Endothelial cell of umbilical vein (primary cell): ENCODE results near the gene OR10AD1. TPM values are rescaled to one million over a fixed set of nuclear protein-coding genes. Genes with fewer than 3 reads are reported as not detected.

Experiments
- BruUV-seq: library from RNA; stranded (reverse); fragments of 400-500 nt; replicated peaks from 2 replicates; lab custom pipeline; 2021; lab: Mats Ljungman, UMichigan
- CTCF ChIA-PET: fragments of 300-600, 350-600 bp; sonication (Branson Sonifier 250); formaldehyde crosslinking; loops from one replicate; lab custom pipeline; 2021; ENCODE audit warnings: antibody characterized with exemption, inconsistent platforms; lab: Charles Lee
- POLR2A ChIA-PET: fragments of 300-600, 350-600 bp; sonication (Branson Sonifier 250); formaldehyde crosslinking; loops from one replicate; lab custom pipeline; 2021; ENCODE audit warnings: antibody characterized with exemption, inconsistent platforms; lab: Charles Lee
- DNase-seq: peaks from one replicate; pipeline ENCODE4 v3.0.0-alpha.2; 2011; ENCODE audit warnings: low read depth, low spot score
- FAIRE-seq: peaks from 2 replicates; lab custom pipeline; 2011; peaks lifted over from hg19 to GRCh38; lab: Jason Lieb, UNC
- H2AFZ ChIP-seq: 2 replicates; pipeline ENCODE4 v1.6.0; 2012; ENCODE audit warnings: low read depth, low read length, control low read depth, inconsistent platforms
- H3K27ac ChIP-seq: 2 replicates; pipeline ENCODE4 v1.5.1; 2011; ENCODE audit warnings: low read depth, mild to moderate bottlenecking, control low read depth, low read length, moderate library complexity; ENCODE audit not compliant: insufficient read depth
- H3K27me3 ChIP-seq, 2 experiments: 2 replicates each; pipeline versions ENCODE4 v1.6.0 to v1.6.1; 2011; ENCODE audit warnings: low read length in 2 of 2, mixed read lengths in 1 of 2; ENCODE audit not compliant: control insufficient read depth in 2 of 2, insufficient read depth in 2 of 2
- H3K36me3 ChIP-seq, 2 experiments: 2 replicates in 1 of 2; 3 replicates in 1 of 2; pipeline ENCODE4 v1.5.1; 2011; ENCODE audit warnings: low read length in 2 of 2, mild to moderate bottlenecking in 1 of 2, moderate library complexity in 1 of 2; ENCODE audit not compliant: control insufficient read depth in 2 of 2, insufficient read depth in 2 of 2; ENCODE audit errors: extremely low read depth in 1 of 2
- H3K4me1 ChIP-seq: 3 replicates; pipeline ENCODE4 v1.5.1; 2011; ENCODE audit warnings: mild to moderate bottlenecking, low read length; ENCODE audit not compliant: control insufficient read depth, insufficient read depth; ENCODE audit errors: extremely low read depth
- H3K4me2 ChIP-seq: 2 replicates; pipeline ENCODE4 v1.6.1; 2011; ENCODE audit warnings: low read length, control low read depth, mixed read lengths; ENCODE audit not compliant: insufficient read depth
- H3K4me3 ChIP-seq, 3 experiments: fragments of 200-600 bp in 1 of 3; sonication (generic), shearing (Covaris generic) in 1 of 3; replicated peaks in 1 of 3; 2 replicates each; pipeline ENCODE4 v1.5.1; 2011 to 2016; ENCODE audit warnings: control low read depth in 3 of 3, low read length in 3 of 3, mild to moderate bottlenecking in 2 of 3, inconsistent platforms in 1 of 3, low read depth in 1 of 3, moderate library complexity in 1 of 3; ENCODE audit not compliant: insufficient read depth in 1 of 3
- H3K79me2 ChIP-seq: 2 replicates; pipeline ENCODE4 v1.6.0; 2012; ENCODE audit warnings: low read length, inconsistent platforms; ENCODE audit not compliant: control insufficient read depth, insufficient read depth
- H3K9ac ChIP-seq: replicated peaks from 2 replicates; pipeline ENCODE3; 2011; ENCODE audit warnings: low read length, control low read depth; ENCODE audit not compliant: insufficient read depth; ENCODE audit errors: extremely low read depth
- H3K9me1 ChIP-seq: replicated peaks from 3 replicates; pipeline ENCODE4 v1.6.0; 2011; ENCODE audit warnings: mild to moderate bottlenecking, low read length; ENCODE audit not compliant: control insufficient read depth, insufficient read depth; ENCODE audit errors: extremely low read depth
- H3K9me3 ChIP-seq: replicated peaks from 2 replicates; pipeline ENCODE4 v1.5.1; 2012; ENCODE audit warnings: low read length, inconsistent platforms; ENCODE audit not compliant: control insufficient read depth, insufficient read depth
- H4K20me1 ChIP-seq: replicated peaks from 2 replicates; pipeline ENCODE3; 2011; ENCODE audit warnings: mild to moderate bottlenecking, low read length; ENCODE audit not compliant: control insufficient read depth, insufficient read depth; ENCODE audit errors: extremely low read depth
- EZH2 ChIP-seq: IDR thresholded peaks from 2 replicates; pipeline ENCODE4 v1.6.1; 2012; ENCODE audit warnings: borderline replicate concordance, low read depth, mild to moderate bottlenecking, moderate library complexity, low read length, inconsistent platforms; ENCODE audit not compliant: severe bottlenecking
- FOS ChIP-seq: IDR thresholded peaks from 2 replicates; pipeline ENCODE4 v1.6.1; 2011; ENCODE audit warnings: mild to moderate bottlenecking, low read length, moderate library complexity, borderline replicate concordance; ENCODE audit not compliant: insufficient read depth
- GATA2 ChIP-seq: IDR thresholded peaks from 2 replicates; pipeline ENCODE4 v1.7.0; 2011; ENCODE audit warnings: low read depth, mild to moderate bottlenecking, moderate library complexity, mixed read lengths, low read length; ENCODE audit not compliant: insufficient read length, insufficient read depth
- JUN ChIP-seq: IDR thresholded peaks from 2 replicates; pipeline ENCODE4 v1.6.1; 2011; ENCODE audit warnings: borderline replicate concordance, low read depth; ENCODE audit not compliant: insufficient read length, insufficient read depth
- MYC ChIP-seq: IDR thresholded peaks from one replicate; pipeline ENCODE4 v1.6.1; 2011; ENCODE audit warnings: mild to moderate bottlenecking, low read depth, low read length
- POLR2A ChIP-seq: IDR thresholded peaks from 2 replicates; pipeline ENCODE4 v1.6.1; 2012; ENCODE audit warnings: low read depth, mild to moderate bottlenecking, control low read depth, low read length
- POLR2AphosphoS5 ChIP-seq: IDR thresholded peaks from 2 replicates; pipeline ENCODE4 v1.6.1; 2012; ENCODE audit warnings: low read depth, mild to moderate bottlenecking, control low read depth, low read length, moderate library complexity; ENCODE audit not compliant: insufficient read depth
- dilution Hi-C: fragments of 300-500 bp; cut with MboI; formaldehyde crosslinking; loops from one replicate; pipeline ENCODE4 v1.15.0; 2019; ENCODE audit warnings: low sequenced_read_pairs; ENCODE audit not compliant: extremely low pct_ligation_motif_present
- intact Hi-C: fragments of 100-400 bp; cut with micrococcal nuclease; formaldehyde crosslinking; loops from one replicate; pipeline ENCODE4 v1.10.0; 2022
- polyA plus RNA-seq, 4 experiments: library from polyadenylated mRNA; depleted of rRNA in 3 of 4; stranded (reverse) in 3 of 4; unstranded in 1 of 4; fragments of >200 nt; gene quantifications; 2 replicates each; pipeline versions ENCODE4 v1.2.1 to v1.2.3, GENCODE V29; 2011 to 2012; ENCODE audit warnings: missing spikeins in 1 of 4
- total RNA-seq: library from RNA; stranded (reverse); gene quantifications from 2 replicates; pipeline ENCODE4 v1.2.3, GENCODE V29; 2021
- TF ChIP-seq, protein P1 (sequence below): IDR thresholded peaks from 2 replicates; pipeline ENCODE4 v1.6.1; 2011; ENCODE audit not compliant: insufficient read depth, insufficient read length
- TF ChIP-seq, protein P2 (sequence below), 2 donors: IDR thresholded peaks; 1 replicate in 1 of 2; 2 replicates in 1 of 2; pipeline ENCODE4 v1.5.1; 2011; ENCODE audit warnings: low read length in 2 of 2, mild to moderate bottlenecking in 2 of 2, moderate library complexity in 2 of 2, control low read depth in 1 of 2, inconsistent platforms in 1 of 2, low read depth in 1 of 2; ENCODE audit not compliant: insufficient read depth in 1 of 2; ENCODE audit errors: extremely low read depth in 1 of 2

Gene OR10AD1
- total and polyA plus RNA-seq, 2 donors (not counting 3 experiments of a cell fraction or from before 2014, with no cell fraction given), result not detected

DNA sequence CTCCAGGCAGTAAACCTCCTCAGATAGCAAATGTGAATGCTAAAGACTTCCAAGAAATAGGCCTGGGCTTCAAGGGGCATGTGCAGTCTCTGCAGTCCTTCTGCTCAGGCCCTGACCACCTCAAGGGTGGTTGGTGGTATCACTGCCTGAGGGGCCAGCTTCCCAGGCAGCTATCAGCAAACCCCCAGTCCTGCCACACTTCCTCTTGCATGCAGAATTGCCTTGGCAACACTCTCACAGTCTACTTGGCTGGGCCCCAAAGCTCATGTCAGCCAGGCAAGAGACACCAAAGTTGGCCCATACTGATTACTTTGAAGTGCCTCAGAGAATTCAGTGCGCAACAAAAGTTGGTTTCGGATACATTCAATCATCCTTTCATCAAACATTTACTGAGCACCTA lies 42.3 kb downstream of the OR10AD1 start:
- Histone ChIP-seq H3K4me3 (no peak overlapping the region), H3K27me3 (peaks cover 8 to 20% of the 10 kb centered on the region in 2 experiments), H3K9me3 (no peaks in the 10 kb centered on the region), H3K4me1 (peaks cover 3% of the 10 kb centered on the region), H3K9me1 (no peaks in the 10 kb centered on the region), H2AFZ (no peak overlapping the region), H3K4me2 (no peak overlapping the region), H3K36me3 (no peaks in the 10 kb centered on the region), H4K20me1 (no peaks in the 10 kb centered on the region), H3K79me2 (peaks cover 8% of the 10 kb centered on the region), H3K9ac (no peak overlapping the region), H3K27ac (no peak overlapping the region)
- FAIRE-seq, result no peak
- TF ChIP-seq POLR2A, result no peak
- TF ChIP-seq, protein P1, sequence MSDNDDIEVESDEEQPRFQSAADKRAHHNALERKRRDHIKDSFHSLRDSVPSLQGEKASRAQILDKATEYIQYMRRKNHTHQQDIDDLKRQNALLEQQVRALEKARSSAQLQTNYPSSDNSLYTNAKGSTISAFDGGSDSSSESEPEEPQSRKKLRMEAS, result no peak
- TF ChIP-seq EZH2, result no peak
- no peak for TF ChIP-seq GATA2
- no peak for TF ChIP-seq POLR2AphosphoS5
- no peak for TF ChIP-seq JUN
- TF ChIP-seq, protein P2, sequence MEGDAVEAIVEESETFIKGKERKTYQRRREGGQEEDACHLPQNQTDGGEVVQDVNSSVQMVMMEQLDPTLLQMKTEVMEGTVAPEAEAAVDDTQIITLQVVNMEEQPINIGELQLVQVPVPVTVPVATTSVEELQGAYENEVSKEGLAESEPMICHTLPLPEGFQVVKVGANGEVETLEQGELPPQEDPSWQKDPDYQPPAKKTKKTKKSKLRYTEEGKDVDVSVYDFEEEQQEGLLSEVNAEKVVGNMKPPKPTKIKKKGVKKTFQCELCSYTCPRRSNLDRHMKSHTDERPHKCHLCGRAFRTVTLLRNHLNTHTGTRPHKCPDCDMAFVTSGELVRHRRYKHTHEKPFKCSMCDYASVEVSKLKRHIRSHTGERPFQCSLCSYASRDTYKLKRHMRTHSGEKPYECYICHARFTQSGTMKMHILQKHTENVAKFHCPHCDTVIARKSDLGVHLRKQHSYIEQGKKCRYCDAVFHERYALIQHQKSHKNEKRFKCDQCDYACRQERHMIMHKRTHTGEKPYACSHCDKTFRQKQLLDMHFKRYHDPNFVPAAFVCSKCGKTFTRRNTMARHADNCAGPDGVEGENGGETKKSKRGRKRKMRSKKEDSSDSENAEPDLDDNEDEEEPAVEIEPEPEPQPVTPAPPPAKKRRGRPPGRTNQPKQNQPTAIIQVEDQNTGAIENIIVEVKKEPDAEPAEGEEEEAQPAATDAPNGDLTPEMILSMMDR (IDR thresholded peaks at IDR 0.05; ENCODE audit: extremely low read depth in 1 of 2, insufficient read depth in 1 of 2, low read depth in 1 of 2, low read length in 2 of 2), result no peak
- no peak for TF ChIP-seq FOS
- no peak for TF ChIP-seq MYC
- no TSS peak for BruUV-seq
- peak; percentile 73 for DNase-seq
- CTCF ChIA-PET, result interaction anchor here (1.4 kb wide), 1 partner anchor 77 kb away, joined by 5 read pairs; no protein-coding TSS in a partner anchor
- dilution Hi-C loops, result no loop called here
- intact Hi-C loops, result loop anchor here (5.0 kb wide), 1 partner anchor 159 kb away; the partner anchor contains the start of gene COL2A1
- POLR2A ChIA-PET, result no interaction called here
